Psoas muscle (tissue), 8 donors: ENCODE results near the gene SFXN4. TPM values are rescaled to one million over a fixed set of nuclear protein-coding genes. Genes with fewer than 3 reads are reported as not detected.

Experiments
- ATAC-seq, 4 donors: fragments of 200-7000 bp; cut with Tn5 transposase; one replicate each; pipeline ENCODE4 v1.9.1; 2020; ENCODE audit warnings: moderate library complexity in 3 of 4, mild to moderate bottlenecking in 2 of 4
- DNase-seq, 2 donors: peaks; one replicate each; pipeline ENCODE4 v3.0.0-alpha.2; 2020
- H3K27ac ChIP-seq: fragments of 200-600 bp; one replicate; pipeline ENCODE4 v1.8.0; 2022
- H3K27me3 ChIP-seq, 3 donors: fragments of 200-600 bp in 1 of 3; one replicate each; pipeline versions ENCODE4 v1.6.1 to v1.8.0; 2013 to 2022; ENCODE audit warnings: low read length in 2 of 3, mild to moderate bottlenecking in 2 of 3, moderate library complexity in 1 of 3; ENCODE audit not compliant: insufficient read depth in 3 of 3
- H3K36me3 ChIP-seq, 2 donors: fragments of 200-600 bp in 1 of 2; one replicate each; pipeline versions ENCODE4 v1.6.1 to v1.8.0; 2013 to 2022; ENCODE audit warnings: low read depth in 1 of 2, mild to moderate bottlenecking in 1 of 2, moderate library complexity in 1 of 2; ENCODE audit not compliant: insufficient read depth in 1 of 2
- H3K4me1 ChIP-seq: fragments of 200-600 bp; one replicate; pipeline ENCODE4 v1.8.0; 2022
- H3K4me3 ChIP-seq: fragments of 200-600 bp; one replicate; pipeline ENCODE4 v1.8.0; 2022; ENCODE audit warnings: mild to moderate bottlenecking
- H3K9me3 ChIP-seq: fragments of 200-600 bp; one replicate; pipeline ENCODE4 v1.8.0; 2022
- CTCF ChIP-seq: fragments of 200-600 bp; IDR thresholded peaks from one replicate; pipeline ENCODE4 v1.8.0; 2022; ENCODE audit warnings: antibody characterized with exemption
- WGBS, 3 donors: extraction: QIAGEN DNeasy Blood & Tissue Kit; methylation state at CpG; one replicate each; pipeline versions ENCODE4 v1.1.6 to v1.1.7; 2013; 5-methylcytosine and 5-hydroxymethylcytosine counted together
- intact Hi-C, 2 donors: fragments of 100-400 bp; cut with DNase I; formaldehyde crosslinking; loops; one replicate each; pipeline versions ENCODE4 v1.11.0 to v1.14.2; 2022
- polyA plus RNA-seq, 3 donors: library from polyadenylated mRNA; stranded (reverse); fragments of 200-250 nt; gene quantifications; one replicate each; pipeline ENCODE4 v1.2.3, GENCODE V29; 2013
- total RNA-seq, 4 donors: library from RNA; stranded (reverse); fragmentation: NEBNext Ultra II Directional in 2 of 4; extraction: Animal tissue kit (Norgen Biotek cat#: 25700) in 2 of 4; gene quantifications; one replicate each; pipeline versions ENCODE4 v1.2.1 to v1.2.4, GENCODE V29; 2021 to 2023
- donor health status: healthy with polysubstance abuse.
- donor health status: DM: no; HTN: no; CAD: no; lungs with moderate emphysema.
- donor health status: Bipolar disorder and iron deficiency.
- donor health status: healthy.
- donor health status: DM: yes; HTN: yes; CAD: no.
- donor health status: DM: no; HTN: no; CAD: no.
- donor health status: DM: no; HTN: no; CAD: no.
- donor health status: DM: yes; HTN: yes; CAD: no.

Gene SFXN4
- total and polyA plus RNA-seq, 7 donors = 37.1 to 67.2 (median 48.9) TPM

DNA sequence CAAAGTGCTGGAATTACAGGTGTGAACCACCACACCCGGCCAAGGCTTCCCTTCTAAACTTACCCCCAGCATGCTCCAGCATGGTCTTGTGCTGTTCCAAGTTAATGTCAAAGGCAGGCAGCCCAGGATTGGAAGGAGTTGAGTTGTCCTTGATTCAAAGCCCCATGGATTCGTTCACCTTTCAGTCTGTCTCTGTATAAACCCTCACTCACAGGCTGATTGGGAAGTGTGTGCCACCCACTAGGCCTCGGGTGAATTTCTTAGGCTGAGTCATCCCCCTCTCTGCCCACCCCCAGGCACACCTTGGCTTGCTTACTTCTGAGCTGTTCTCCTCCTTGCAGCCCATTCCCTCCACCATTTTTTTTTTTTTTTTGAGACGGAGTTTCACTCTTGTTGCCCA, 26.4 kb upstream of the SFXN4 start:
- H3K9me3 ChIP-seq = no peaks in the 10 kb centered on the region
- H3K36me3 ChIP-seq = no peaks in the 10 kb centered on the region
- no peak overlapping the region for H3K27ac ChIP-seq
- no peak for TF ChIP-seq CTCF
- WGBS, 3 donors = 84 to 88% (median 86%) methylated on average over 3 to 4 of the region's 4 CpGs
- H3K4me1 ChIP-seq = no peaks in the 10 kb centered on the region
- no peak for ATAC-seq
- no peak overlapping the region for H3K4me3 ChIP-seq
- H3K27me3 ChIP-seq = no peaks in the 10 kb centered on the region
- intact Hi-C loops = no loop called here
- DNase-seq = no peak

GRCh38 chr10:119190954-119191785, 25.7 kb upstream of the SFXN4 start:
- H3K4me3 ChIP-seq = no peak overlapping the region
- H3K27ac ChIP-seq = no peak overlapping the region
- ATAC-seq (no peak), DNase-seq (no peak)
- 54 to 60% (median 56%) methylated on average over 5 of the region's 5 CpGs for WGBS, 3 donors
- H3K27me3 ChIP-seq = no peaks in the 10 kb centered on the region
- no peaks in the 10 kb centered on the region for H3K36me3 ChIP-seq
- no peak for TF ChIP-seq CTCF
- no peaks in the 10 kb centered on the region for H3K4me1 ChIP-seq
- no peaks in the 10 kb centered on the region for H3K9me3 ChIP-seq
- intact Hi-C loops = no loop called here

DNA sequence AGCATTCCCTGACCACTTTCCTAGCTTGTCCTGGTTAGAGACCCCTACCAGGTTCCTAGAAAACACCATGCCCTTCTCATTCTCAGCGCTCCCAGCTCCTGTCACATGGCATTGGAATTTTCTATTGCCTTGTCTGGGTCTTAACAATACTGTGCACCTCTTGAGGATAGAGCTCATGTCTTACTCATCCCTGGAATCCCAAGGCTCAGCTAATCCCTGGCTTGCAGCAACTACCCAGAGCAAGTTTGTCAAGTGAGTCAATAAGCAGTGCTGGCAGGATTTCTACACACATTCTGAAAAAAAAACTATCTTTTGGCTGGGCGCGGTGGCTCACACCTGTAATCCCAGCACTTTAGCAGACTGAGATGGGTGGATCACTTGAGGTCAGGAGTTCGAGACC, 24.8 kb upstream of the SFXN4 start:
- H3K27ac ChIP-seq = no peak overlapping the region
- H3K4me1 ChIP-seq = no peaks in the 10 kb centered on the region
- H3K27me3 ChIP-seq = no peaks in the 10 kb centered on the region
- H3K4me3 ChIP-seq = no peak overlapping the region
- 92 to 96% (median 92%) methylated on average over 4 of the region's 4 CpGs for WGBS, 3 donors
- peak in 2 of 4 donors; percentile 56 to 59 for ATAC-seq
- no peaks in the 10 kb centered on the region for H3K36me3 ChIP-seq
- intact Hi-C loops = no loop called here
- DNase-seq = no peak
- H3K9me3 ChIP-seq = no peaks in the 10 kb centered on the region
- no peak for TF ChIP-seq CTCF

DNA sequence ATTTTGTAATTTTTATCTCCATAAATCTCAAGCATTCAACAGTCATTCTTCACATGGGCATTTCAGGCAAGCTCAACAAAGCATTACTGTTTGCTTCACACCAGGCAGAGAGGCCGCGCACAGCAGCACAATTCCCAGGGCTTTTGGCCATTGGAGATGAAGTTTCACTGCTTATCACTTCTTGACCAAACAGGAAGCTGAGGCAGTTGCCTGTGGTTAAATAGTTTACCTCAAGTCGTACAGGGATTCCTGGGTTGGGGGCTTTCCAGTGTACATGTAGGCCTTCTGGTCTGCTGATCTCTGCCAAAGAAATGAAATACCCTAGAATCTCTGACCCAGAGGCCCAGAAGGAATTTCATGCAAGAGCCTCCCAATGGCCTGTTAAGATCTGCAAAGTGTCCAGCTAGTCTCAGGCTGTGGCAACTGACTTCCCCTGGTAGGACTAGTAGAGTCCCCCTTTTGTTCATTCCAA, 24.3 kb upstream of the SFXN4 start:
- H3K27ac ChIP-seq = no peak overlapping the region
- TF ChIP-seq CTCF = no peak
- 79 to 84% (median 81%) methylated on average over 3 of the region's 3 CpGs for WGBS, 3 donors
- no peak overlapping the region for H3K4me3 ChIP-seq
- DNase-seq (no peak), ATAC-seq (no peak)
- H3K36me3 ChIP-seq = no peaks in the 10 kb centered on the region
- H3K9me3 ChIP-seq = no peaks in the 10 kb centered on the region
- H3K4me1 ChIP-seq = no peaks in the 10 kb centered on the region
- intact Hi-C loops = no loop called here
- H3K27me3 ChIP-seq = no peaks in the 10 kb centered on the region
